HG03108 (cell line): ENCODE data around the gene TNC.

Experiments used
- ATAC-seq: cut with Tn5 transposase; IDR thresholded peaks from one replicate; pipeline ENCODE4 v1.9.1; 2021; ENCODE audit warnings: moderate library complexity; ENCODE audit not compliant: unreplicated experiment

Gene TNC

GRCh38 chr9:115104908-115105307, 13.0 kb downstream of the TNC start:
- no peak for ATAC-seq

- no peak for ATAC-seq
These were observed 14.0 kb downstream of the TNC start for GRCh38 chr9:115103746-115104477.

DNA sequence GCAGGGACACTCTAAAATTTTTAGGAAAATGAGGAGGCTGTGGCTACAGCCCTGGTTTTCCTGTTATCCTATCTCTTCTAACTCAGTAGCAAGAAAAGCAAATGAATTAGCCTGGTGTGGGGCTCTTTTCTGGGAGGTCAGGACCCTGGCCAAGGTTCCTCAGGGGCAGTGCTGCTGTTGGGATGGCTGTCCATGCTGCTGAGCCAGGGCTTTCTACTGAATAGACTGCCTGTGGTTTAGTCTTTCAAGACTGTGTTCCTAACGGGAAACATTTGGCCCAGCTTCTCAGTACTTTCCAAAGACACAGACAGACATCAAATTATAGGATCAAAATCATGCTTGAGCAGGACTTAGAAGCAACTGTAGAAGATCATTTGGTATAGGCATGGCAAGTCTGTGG, 18.1 kb downstream of the TNC start:
- ATAC-seq = no peak

GRCh38 chr9:115098226-115098965, 19.6 kb downstream of the TNC start:
- ATAC-seq = no peak

DNA sequence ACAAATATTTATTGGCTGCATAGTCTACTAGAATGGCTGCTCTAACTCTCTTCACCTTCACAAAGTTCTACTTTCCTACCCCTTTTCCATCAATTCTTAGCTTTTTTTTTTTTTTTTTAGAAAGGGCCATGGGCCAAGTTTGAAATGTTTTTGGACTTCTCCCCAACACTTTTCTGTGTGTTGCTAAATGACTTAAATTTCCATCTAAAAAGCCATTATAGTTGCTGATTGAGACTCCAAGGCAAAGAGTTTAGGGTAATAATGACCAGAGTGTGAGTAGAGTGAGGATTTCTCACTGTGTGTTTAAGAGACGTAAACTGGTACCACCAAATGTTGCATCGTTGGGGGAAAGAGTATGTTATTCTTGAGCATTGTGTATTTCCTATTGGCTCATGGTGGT, 24.4 kb downstream of the TNC start:
- no peak for ATAC-seq

DNA sequence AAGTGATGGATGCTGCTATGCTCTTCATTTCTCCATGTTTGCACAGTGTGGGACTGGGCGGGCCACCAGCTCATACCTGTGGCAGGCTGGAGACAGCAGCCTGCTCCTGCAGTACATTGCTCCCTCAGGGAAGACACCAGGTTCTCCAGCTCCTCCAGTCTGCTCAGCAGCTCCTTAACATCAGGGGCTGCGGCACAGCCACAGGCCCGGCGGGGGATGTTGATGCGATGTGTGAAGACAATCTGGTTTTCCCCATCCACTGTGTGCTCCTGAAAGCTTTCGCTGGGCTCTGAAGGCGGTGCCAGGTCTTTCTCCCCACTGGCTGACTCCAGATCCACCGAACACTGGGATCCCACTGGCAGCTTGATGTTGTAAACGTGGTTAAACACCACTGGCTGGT, 27.5 kb downstream of the TNC start:
- no peak for ATAC-seq

GRCh38 chr9:115088860-115089259, 29.1 kb downstream of the TNC start:
- ATAC-seq = no peak

- ATAC-seq = no peak
These were observed 31.1 kb downstream of the TNC start for GRCh38 chr9:115086886-115087285.

DNA sequence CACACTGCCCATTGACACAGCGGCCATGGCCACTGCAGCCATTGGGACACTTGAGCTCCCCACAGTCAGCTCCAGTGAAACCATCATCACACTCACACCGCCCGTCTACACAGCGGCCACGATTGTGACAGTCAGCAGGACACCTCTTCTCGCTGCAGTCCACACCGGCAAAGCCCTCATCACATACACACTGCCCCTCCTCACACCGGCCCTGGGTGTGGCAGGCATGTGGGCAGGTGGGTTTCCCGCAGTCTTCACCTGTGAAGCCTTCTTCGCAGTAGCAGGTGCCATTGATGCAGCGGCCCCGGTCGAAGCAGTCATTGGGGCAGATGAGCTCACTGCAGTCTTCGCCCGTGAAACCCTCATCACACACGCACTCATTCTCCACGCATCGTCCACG, 31.5 kb downstream of the TNC start:
- ATAC-seq = no peak

GRCh38 chr9:115085773-115086377, 32.1 kb downstream of the TNC start:
- ATAC-seq = no peak

DNA sequence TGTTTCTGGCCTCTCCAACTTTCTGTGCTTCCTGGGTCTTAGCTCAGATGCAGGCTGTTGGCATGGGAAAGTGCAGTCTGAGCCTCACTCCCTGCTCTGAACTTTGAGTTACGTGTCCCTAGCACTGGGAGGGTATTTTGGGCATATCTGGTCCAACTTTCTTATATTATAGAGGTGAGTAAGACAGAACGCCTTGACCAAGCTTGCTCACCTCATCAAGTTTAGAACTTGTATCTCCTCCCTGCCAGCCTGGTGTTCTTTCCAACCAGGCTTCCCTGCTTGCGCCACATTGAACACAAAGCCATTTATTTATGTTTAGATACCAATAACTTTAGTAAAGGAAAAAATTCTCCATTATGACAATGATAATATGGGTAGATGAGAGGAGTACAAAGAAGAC, 33.2 kb downstream of the TNC start:
- no peak for ATAC-seq

GRCh38 chr9:115084157-115084556, 33.8 kb downstream of the TNC start:
- no peak for ATAC-seq

- ATAC-seq = no peak
These were observed 37.7 kb downstream of the TNC start for GRCh38 chr9:115080242-115080641.

GRCh38 chr9:115079156-115079555, 38.8 kb downstream of the TNC start:
- ATAC-seq = no peak

- ATAC-seq = no peak
These were observed 44.5 kb downstream of the TNC start for GRCh38 chr9:115073456-115073855.

GRCh38 chr9:115071176-115071575, 46.8 kb downstream of the TNC start:
- no peak for ATAC-seq

GRCh38 chr9:115069771-115070170, 48.2 kb downstream of the TNC start:
- ATAC-seq = no peak

DNA sequence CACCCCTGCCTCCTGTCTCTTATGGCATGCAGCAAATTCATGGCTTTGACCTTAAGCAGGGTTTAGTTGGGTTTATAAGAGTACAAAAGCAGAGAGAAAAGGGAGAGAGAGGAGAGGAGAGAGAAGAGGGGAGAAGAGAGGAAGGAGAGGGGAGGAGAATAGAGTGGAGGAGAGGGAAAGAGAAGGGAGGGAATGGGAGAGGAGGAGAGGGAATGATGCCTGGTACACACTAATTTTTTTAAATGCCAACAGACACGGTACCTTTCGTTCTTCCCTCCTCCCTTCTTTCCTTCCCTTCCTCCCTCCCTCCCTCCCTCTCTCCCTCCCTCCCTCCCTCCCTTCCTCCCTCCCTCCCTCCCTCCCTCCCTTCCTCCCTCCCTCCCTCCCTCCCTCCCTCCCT, 48.7 kb downstream of the TNC start:
- no peak for ATAC-seq

- no peak for ATAC-seq
These were observed 49.9 kb downstream of the TNC start for GRCh38 chr9:115068031-115068430.

DNA sequence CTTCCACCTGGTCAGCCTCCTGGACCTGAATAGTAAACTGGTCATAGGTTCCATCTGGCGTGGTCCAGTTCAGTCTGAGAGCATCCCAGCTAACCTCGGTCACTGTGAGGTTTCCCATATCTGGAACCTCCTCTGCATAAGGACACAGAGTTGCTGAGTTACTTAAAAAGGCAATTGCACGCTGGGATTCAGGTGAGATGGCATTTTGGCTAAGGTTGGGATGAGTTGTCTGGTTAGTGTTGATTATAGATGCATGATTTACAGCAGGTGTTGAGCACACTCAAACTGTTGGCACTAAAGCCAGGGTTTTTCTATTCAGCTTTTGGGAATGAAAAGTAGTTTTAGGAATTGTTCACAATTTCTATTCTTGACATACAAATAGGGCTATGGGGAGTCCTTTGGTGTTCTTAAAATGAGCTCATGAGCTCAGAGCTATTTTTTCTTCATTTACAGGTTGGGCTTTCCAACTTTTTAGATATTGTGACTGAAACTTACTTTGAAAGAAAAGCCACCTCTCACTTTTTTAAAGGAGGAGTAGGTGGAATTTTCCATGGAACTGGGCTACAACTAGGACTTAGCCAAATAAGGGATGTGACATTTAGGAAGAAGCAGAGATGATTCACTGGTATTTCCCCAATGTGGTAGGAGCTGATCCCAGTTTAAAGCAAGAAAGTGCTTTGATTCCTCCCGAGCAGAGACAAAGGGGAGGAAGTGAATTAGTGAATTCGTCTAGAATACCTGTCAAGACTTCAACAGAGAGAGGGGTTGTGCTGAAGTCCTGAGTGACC, 54.7 kb downstream of the TNC start:
- no peak for ATAC-seq

DNA sequence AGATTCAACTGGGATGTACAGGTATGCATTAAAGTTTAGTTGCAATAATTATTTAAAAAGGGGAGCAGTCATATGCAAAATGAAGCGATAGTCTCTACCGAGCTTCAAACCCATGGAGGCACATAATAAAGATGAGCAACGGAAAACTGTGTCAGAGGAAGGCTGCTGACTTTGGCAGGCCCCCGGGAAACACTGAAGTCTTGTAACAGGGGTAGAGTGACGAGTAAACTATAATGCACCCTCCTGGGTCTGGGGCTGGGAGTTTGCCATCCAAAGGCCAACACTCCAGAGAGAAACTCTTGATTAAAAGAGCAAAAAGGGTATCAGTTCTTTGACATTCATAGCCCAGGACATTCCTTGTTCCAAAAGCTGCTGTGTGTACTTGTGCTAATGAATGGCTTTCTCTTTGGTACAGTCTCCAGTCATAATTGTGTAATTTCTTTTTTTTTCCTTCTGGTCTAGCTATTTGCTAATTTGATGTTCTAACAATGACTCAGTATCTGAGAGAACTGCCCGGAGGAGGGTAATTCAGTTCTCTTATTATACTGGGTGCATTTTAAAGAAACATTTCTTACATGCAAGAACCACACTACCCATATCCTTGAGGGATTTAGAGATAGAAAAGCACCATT, 59.2 kb downstream of the TNC start:
- no peak for ATAC-seq
